DMS153 treated with DMSO at 0.1 percent for 48 hours (cell line): ENCODE data around the gene CCNT2.
"Not testable (repeated sequence)": the region's sequence is repeated elsewhere in the genome, so short reads cannot be mapped to it uniquely, and the experiment has no call there.

Experiments
- DNase-seq: peaks from one replicate; lab custom pipeline; 2025; ENCODE audit not compliant: unreplicated experiment; lab: John Stamatoyannopoulos, UW

The CCNT2 gene

DNA sequence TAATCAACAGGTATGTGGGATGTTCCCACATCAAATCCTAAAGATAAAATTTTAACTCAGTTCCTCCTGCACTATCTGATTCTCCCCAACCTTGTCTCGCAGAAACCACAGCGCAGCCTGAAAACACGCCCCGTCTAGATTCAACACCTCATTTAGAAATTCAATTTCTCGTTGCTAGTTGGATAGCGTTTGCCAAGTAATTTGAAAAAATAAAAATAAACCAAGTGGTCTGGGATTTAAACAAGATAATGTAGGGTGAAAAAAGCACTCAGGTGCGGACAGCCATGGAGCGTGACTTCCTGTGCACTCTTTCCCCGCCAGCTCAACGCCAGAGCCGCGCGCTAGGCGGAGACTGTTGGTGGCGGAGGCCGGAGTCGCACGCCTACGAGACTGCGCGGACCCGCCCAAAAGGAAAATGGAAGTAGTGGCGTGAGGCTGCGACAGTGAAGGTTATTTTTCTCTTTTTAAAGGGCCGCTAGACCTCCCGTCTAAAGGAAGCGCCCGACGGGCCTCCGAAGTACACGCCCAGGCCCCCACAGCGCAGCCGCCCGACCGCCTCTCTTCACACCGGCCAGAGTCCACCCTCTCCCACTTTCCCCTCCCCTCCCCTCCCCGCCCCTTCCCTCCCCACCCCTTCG lies 615 bp upstream of the CCNT2 start:
- DNase-seq = peak; percentile 94

DNA sequence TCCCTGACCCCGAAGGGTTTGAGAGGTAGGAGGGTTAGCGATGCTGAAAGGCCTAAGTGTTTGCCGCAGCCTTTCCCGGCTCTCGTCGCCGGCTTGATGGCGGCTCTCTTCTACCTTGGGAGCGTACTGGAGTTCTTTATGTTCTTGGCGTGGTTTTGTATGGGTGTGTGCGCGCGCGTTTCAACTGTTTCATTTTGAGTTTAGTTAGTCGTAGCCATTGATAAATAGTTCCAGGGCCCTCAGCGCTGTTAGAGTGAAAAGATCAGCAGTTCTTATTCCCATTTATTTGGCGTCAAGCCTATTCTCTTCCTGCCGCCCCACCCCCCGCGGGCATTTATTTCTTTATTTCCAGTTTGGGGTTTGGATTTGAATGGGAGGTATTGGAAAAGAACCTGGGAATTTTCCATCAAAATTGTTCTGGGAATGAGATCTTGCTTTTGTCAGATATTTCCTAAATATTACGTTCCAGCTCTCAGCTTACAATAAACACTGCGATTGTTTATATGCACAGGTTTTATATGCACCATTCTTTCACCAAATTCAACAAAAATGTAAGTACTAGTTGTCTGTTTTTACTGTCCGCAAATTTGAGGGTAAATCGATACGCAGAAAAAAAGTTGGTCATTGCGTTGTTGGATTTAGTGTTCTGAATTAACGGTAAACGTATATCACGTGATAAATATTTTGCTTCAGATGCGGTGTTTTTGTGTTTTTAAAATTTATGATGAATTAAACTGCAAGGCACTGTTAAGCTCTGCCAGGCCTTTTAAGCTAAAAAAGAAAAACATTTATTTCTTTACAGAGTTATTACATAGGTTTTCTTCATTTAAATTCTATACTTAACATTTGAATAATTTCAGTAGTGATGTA lies 954 bp downstream of the CCNT2 start:
- no peak for DNase-seq

DNA sequence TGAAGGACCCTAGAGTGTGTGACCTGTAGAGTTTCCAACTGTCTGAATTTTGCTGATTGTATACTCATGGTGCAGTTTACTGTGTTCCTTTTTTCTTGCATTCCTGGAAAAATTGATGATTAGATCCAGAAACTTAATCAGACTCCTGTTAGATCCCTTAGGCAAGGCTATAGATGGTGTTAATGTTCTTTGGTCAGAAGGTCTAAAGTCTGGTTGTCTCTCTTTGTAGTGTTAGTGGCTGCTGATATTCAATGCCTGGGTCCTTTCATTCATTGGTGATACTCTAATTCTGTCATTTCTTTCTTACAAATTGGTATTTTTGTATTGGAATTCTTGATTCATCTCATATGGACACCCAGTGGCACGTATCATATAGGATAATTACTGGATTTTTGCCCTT lies 6.3 kb downstream of the CCNT2 start:
- DNase-seq = no peak

DNA sequence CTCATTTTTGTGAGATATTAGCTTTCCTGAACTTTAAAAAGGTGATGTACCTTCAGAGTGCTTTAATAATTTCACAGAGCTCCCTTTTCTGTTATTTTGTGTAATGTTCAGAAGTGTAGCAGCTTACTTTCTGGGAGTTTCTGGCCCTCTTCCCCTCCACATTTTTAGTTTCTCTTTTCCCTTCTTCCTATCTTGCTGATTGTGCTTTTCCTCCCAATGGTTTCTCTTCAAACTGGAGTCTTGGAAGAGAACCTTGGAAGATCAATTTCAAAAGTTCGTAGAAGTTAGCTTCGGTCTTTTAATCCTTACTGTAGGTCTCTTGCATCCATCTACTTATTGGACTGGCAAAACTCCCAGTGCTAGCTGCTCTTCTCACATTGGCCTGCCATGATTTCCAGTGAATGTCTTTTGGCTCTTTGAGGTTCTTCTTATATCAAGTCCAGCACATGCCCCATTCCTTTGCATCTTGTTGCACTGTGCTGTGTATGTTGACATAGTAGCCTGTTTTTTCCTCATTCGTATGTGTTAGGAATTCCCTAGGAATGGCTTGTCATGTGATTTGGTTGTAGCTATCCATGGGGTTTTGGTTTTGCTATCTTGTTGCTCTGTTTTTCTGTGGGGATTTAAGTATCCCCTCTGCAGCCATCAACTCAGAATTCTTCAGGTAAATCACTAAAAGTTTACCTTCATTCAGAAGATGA lies 7.8 kb downstream of the CCNT2 start:
- no peak for DNase-seq

DNA sequence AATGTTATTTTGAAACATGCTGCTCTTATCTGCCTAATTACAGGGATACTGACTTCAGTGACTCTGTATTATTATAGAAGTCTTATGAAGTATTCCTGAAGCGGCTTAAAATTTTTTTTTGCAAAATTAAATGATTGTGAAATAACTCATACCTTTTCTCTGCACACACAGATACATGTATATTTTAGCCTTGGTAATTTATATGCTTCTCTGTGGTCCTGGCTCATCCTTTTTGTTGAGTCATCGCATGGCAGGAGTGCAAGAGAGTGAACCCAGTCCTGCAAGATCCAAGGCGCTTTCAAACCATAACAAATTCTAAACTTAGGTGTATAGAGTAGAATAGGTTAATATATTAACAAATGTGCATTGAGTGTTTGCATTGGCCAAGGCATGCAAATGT lies 8.6 kb downstream of the CCNT2 start:
- DNase-seq = no peak

DNA sequence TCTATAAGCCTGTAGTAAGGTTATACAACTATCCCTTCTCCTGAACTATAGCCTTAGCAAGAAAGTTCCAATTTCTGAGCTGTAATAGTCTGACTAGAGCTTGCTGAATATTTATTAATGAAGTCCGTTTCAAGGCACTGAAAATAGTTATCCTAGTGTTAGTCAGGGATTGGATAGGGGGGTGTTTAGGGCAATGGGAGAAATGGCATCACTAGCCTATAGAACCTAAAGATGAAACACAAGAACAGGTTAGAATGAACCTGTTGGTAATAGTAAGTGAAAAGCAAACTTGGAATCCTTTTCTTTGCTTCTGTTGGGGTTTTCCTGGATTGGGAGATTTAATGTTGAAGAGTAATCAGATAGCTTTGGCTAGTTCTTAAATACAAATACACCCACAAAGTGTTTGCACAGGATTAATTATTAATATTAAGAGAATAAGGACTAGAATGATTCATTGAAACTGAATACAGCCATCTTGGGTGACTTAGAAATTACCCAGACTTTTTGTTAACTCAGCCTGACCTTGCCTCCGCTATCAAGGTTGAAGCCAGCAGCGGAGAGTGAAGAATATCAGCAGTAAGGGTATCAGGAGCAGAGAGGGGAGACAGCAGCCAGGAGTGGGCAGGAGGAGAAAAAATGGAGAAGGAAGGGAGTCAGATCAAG lies 14.4 kb downstream of the CCNT2 start:
- DNase-seq = no peak

DNA sequence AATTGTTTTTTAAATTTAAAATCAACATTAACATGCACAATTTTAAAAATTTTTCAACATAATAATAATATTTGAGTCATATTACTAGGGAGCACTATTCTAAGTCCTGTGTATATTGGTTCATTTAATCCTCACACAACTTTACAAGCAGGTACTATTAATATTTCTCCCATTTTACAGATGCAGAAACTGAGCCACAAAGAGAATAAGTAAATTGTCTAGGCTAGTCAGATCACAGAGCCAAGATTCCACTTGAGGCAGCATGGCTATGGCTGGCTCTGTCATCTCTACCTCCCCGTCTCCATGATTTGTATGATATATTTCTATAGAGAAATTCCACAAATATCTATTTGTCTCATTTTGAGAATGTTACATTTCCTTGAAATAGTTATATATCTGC lies 15.1 kb downstream of the CCNT2 start:
- DNase-seq = no peak

DNA sequence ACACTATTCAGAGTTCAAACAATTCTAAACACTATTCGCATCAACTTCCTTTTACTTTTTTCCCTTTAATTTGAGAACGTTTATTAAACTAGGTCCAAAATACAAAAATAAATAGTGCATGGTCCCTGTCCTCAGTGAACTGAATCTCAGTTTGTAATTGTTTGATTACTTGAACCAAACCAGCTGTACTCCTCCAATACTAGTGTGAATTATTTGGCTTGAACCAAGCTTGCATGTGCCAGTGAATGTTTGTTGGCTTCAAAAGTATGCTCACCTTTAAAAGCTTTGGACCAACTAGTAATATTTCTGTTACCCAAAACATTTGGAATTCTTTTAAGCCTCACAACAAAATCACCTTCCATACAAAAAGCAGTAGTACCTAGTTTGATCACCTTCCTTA lies 15.5 kb downstream of the CCNT2 start:
- no peak for DNase-seq

DNA sequence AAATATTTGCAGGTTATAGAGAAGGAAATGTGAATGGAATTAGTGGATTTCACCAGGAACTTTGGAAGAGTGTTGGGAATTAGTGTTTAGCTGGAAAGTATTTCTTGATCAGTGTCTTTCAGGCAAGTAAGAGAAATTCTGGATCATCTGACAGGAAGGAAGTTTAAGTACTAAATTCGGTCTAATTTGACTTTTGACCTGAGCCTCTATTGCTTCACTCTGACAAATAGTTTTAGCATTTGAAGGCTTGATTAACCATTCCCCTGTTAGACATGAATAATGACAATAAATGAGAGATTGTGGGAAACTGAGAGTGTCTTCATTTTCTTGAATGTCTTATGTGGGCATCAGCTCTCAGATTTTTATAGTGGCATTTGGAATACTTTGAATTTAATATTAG lies 16.0 kb downstream of the CCNT2 start:
- DNase-seq = no peak

DNA sequence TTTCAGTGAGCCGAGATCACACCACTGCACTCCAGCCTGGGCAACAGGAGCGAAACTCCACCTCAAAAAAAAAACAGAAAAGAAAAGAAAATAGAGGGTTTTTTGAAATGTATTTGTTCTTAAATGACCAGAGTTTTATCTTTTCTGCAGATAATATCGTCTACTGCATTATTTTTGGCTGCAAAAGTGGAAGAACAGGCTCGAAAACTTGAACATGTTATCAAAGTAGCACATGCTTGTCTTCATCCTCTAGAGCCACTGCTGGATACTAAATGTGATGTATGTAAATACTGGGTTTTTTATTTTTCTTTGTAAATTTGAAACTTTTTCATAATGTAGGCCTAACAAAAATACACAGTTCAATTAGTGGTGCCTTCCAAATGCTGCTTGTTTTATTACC lies 18.1 kb downstream of the CCNT2 start:
- DNase-seq = no peak

DNA sequence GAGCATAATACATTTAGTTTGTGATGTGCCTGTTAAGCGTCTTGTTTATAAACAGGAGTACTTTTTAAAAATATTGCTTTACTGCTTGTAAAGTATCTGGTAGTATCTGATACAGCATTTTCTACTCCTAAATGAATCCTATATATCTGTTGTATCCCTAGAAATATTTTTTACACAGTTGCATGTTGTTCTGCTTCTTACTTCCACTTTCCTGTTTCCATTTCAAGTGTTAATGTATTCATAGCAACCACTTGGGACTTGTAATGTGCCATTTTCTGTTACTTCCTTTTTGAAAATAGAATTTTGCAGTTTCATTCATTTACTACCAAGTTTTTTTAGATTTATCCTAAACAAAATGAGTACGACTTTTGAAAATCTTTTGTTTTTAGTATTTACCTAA lies 24.9 kb downstream of the CCNT2 start:
- DNase-seq = no peak

DNA sequence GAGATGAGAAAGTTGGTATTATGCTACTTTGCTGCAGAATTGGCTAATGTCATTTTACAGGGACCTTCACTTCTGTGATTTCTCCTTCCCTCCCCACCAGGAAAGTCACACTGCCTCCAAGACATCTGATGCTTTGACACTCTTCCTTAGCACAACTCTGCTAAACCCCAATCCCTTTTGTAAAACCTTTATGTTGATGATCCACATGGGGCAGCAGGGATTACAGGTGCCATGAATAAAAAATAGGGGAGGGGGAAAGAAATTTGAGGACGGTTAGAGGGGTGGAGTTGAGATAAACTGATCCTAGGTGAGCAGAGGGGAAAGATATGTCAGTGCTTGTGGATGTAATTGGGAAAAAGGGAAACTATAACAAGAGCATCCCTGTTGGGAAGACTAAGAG lies 26.4 kb downstream of the CCNT2 start:
- DNase-seq = no peak

DNA sequence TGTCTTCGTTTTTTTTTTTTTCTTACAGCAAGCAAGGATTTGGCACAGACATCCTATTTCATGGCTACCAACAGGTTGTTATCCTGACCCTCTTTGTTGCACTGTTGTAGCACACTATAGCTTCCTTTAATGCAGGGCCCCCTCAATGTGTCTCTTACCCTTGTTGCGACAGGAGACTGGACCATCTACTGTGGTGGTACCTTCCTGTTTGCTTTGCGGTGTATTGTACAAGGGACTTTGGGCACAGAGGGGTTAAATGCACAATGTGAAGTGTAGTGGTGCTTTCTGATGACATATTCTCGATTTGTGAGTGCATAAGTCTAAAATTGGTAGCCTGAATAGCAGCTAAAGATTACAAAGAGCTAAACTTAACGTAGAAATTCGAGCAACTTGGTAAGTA lies 27.5 kb downstream of the CCNT2 start:
- no peak for DNase-seq

DNA sequence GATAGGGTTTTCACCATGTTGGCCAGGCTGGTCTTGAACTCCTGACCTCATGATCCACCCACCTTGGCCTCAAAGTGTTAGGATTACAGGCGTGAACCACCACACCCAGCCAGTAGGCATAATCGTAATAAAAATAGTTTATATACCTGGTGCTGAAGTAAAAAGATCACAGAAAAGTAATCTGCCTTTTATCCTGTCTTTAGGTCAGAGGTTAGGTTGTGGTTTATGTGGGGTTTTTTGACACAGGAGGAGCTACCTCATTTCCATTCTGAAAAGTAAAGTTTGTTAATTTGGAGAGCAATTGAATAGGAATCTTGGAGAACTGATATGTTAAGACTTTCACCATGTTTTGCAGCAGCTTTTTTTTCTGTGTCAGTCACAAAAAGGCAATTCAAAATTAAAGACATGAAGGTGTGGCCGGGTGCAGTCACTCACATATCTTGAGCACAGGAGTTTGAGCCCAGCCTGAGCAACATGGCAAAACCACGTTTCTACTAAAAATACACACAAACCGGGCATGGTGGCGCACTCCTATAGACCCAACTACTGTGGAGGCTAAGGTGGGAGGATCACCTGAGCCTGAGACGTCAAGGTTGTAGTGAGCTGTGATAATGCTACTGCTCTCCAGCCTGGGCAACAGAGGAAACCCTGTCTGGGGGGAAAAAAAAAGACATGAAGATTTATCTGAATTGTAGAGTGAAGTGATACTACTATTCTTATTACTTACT lies 31.5 kb downstream of the CCNT2 start:
- DNase-seq = no peak

DNA sequence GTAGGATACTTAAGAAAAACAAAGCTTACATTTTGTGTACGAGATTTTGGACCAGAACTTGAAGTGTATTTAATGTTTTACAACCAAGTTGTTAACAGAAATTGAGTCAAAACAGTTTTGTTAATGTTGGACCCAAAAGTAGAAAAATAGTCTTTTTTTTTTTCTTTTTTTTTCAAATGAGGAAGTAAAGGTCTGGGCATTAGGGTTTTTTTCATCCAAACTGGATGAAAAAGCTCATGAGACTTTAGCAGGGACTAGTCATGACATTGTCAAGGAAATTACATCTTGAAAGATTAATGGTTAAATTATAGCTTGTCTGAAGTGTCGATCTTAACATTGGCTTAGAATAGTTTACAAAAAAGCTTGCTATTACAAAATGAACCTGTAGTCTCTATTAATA lies 32.3 kb downstream of the CCNT2 start:
- no peak for DNase-seq

DNA sequence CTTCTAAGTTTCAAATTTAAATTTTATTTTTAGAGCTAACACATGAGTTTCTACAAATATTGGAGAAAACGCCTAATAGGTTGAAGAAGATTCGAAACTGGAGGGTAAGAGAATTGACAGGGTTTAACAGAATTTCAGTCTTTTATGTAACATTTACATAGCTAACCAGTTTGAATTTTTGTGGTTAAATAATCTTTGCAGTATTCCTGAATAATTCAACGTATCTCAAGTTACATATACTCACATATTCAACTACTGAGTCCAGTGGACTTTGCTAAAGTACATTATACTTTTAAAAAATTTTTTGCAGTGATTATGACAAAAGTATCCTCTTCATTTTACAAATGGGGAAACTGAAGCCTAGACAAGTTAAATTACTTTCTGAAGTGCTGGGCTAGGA lies 34.0 kb downstream of the CCNT2 start:
- no peak for DNase-seq

DNA sequence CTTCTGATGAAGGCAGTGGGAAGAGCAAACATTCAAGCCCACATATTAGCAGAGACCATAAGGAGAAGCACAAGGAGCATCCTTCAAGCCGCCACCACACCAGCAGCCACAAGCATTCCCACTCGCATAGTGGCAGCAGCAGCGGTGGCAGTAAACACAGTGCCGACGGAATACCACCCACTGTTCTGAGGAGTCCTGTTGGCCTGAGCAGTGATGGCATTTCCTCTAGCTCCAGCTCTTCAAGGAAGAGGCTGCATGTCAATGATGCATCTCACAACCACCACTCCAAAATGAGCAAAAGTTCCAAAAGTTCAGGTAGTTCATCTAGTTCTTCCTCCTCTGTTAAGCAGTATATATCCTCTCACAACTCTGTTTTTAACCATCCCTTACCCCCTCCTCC lies 35.4 kb downstream of the CCNT2 start:
- no peak for DNase-seq

DNA sequence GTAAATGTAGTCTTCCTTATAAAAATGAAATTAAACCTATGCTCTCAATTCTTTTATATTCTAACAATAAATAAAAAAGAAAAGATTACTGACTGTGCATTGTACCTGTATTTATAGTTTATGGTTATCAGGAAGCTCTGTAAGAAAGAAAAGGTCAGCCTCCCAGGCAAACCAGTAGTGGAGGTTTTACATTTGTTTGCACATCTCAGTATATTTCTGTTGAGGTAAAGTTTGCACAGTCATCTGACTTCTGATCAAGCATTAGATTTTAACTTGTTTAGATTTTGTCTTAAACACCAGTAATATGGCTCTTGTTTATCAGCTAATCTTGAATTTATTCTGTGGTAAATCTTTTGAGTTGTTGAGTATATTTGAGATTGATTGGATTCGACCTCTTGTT lies 37.1 kb downstream of the CCNT2 start:
- no peak for DNase-seq

DNA sequence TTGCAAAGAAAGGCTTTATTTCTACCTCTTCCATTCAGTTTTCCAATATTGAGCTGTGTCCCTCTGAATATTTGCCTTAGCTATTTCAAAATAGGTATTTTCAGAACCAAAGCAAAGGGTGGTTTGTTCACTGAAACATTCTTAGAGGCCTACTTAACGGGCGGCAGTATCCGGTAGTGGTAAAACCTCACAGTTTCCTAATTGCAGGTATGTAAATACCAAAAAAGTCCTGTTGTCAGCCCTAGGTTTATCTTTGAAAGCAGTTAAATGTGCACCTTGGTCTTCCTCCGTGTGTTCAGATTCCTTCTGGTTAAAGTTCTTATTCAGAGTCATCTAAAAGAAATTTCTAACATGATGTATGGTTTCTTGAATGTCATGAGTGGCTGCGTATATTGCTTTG lies 38.9 kb downstream of the CCNT2 start:
- DNase-seq = no peak

DNA sequence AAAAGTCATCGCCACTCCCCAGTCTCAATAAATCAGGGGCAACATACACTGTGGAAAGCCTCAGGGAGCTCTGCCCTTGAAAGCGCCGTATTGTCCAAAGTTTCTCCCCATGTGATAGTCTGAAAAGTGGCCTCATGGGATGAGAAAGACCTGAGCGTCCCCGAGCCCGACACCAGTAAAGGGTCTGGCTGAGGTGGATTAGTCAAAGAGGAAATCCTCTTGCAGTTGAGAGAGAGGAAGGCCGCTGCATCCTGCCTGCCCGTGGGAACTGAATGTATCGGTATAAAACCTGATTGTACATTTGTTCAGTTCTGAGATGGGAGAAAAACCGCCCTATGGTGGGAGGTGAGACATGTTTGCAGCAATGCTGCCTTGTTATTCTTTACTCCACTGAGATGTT lies 48.5 kb downstream of the CCNT2 start:
- not testable (repeated sequence) for DNase-seq
